Prostate gland (tissue), 2 donors: ENCODE data around the gene CEACAM16.

ENCODE experiments used
- POLR2A ChIP-seq: fragments of 450-650 bp; IDR thresholded peaks from one replicate; pipeline ENCODE4 v1.6.1; 2016; ENCODE audit warnings: antibody characterized with exemption, mild to moderate bottlenecking
- POLR2AphosphoS5 ChIP-seq: sonication (generic); formaldehyde crosslinking; IDR thresholded peaks from one replicate; pipeline ENCODE4 v1.6.1; 2017; ENCODE audit warnings: antibody characterized with exemption
- TF ChIP-seq, protein P1 (sequence below), 4 experiments: fragments of 200-600 bp in 2 of 4; fragments of 450-650 bp in 2 of 4; sonication (generic) in 2 of 4; IDR thresholded peaks; 1 replicate in 3 of 4; 2 replicates in 1 of 4; pipeline ENCODE4 v1.5.1; 2016 to 2019; ENCODE audit warnings: antibody characterized with exemption in 4 of 4, mild to moderate bottlenecking in 2 of 4, moderate library complexity in 2 of 4

GRCh38 chr19:44672226-44672625 lies 26.7 kb upstream of the CEACAM16 start:
- TF ChIP-seq POLR2AphosphoS5 (no peak), POLR2A (no peak)
- TF ChIP-seq, protein P1, sequence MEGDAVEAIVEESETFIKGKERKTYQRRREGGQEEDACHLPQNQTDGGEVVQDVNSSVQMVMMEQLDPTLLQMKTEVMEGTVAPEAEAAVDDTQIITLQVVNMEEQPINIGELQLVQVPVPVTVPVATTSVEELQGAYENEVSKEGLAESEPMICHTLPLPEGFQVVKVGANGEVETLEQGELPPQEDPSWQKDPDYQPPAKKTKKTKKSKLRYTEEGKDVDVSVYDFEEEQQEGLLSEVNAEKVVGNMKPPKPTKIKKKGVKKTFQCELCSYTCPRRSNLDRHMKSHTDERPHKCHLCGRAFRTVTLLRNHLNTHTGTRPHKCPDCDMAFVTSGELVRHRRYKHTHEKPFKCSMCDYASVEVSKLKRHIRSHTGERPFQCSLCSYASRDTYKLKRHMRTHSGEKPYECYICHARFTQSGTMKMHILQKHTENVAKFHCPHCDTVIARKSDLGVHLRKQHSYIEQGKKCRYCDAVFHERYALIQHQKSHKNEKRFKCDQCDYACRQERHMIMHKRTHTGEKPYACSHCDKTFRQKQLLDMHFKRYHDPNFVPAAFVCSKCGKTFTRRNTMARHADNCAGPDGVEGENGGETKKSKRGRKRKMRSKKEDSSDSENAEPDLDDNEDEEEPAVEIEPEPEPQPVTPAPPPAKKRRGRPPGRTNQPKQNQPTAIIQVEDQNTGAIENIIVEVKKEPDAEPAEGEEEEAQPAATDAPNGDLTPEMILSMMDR (IDR thresholded peaks at IDR 0.05): no peak
